Mesothelial cell of epicardium (in vitro differentiated cells): ENCODE data around the gene ZNF514. TPM values are rescaled to one million over a fixed set of nuclear protein-coding genes. Genes with fewer than 3 reads are reported as not detected.

ENCODE experiments used
- DNase-seq, 2 experiments: peaks; one replicate each; pipeline ENCODE4 v3.0.0; 2021; ENCODE audit warnings: low spot score in 2 of 2; ENCODE audit not compliant: unreplicated experiment in 2 of 2
- H3K27ac Mint-ChIP-seq: 2 replicates; pipeline ENCODE4 v1.8.0; 2021; ENCODE audit warnings: mixed read lengths
- H3K27me3 Mint-ChIP-seq: 2 replicates; pipeline ENCODE4 v1.8.0; 2021; ENCODE audit warnings: low read depth, mixed read lengths
- H3K36me3 Mint-ChIP-seq: 2 replicates; pipeline ENCODE4 v1.8.0; 2021; ENCODE audit warnings: mixed read lengths
- H3K4me1 Mint-ChIP-seq: 2 replicates; pipeline ENCODE4 v1.8.0; 2021; ENCODE audit warnings: mixed read lengths
- H3K4me3 Mint-ChIP-seq: 2 replicates; pipeline ENCODE4 v1.8.0; 2021; ENCODE audit warnings: mild to moderate bottlenecking, moderate library complexity, mixed read lengths
- H3K9me3 Mint-ChIP-seq: 2 replicates; pipeline ENCODE4 v1.8.0; 2021; ENCODE audit warnings: mixed read lengths
- total RNA-seq: library from RNA; stranded (reverse); gene quantifications from 3 replicates; pipeline ENCODE4 v1.2.1, GENCODE V29; 2021
- TF ChIP-seq, protein P1 (sequence below): fragments of 200-600 bp; sonication (generic); IDR thresholded peaks from one replicate; pipeline ENCODE4 v1.5.0; 2021; ENCODE audit warnings: antibody characterized with exemption; ENCODE audit not compliant: unreplicated experiment

ZNF514 gene
- total RNA-seq, 1 donor from 2014 or later: 36.4 TPM

DNA sequence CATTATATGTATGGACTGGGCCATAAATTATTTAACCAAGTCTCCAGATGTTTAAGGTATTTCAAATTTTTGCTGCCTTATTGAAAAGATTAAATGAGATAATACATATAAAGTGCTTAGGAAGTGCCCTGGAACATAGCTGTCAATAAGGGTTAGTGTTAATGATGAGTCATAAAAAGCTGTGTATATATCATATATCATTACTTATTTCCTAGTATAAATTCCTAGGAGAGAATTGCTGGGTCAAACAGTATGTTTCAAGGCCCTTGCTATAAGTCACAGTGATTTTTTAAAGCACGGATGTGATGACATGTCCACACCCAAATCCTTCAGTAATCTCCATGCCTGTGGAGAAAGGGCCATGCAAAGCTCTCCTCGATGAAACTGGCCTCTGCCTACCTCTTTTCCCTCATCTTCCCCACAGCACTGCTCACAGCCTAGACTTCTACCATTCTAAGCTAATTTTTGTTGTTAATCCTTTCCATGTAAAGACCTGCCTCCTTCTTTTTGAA is 14.4 kb upstream of the ZNF514 start:
- Mint-ChIP-seq H3K27ac (no peak overlapping the region), H3K4me1 (no peaks in the 10 kb centered on the region), H3K27me3 (no peaks in the 10 kb centered on the region), H3K9me3 (no peaks in the 10 kb centered on the region), H3K4me3 (no peak overlapping the region), H3K36me3 (peaks cover 8% of the 10 kb centered on the region)
- no peak for DNase-seq
- TF ChIP-seq, protein P1, sequence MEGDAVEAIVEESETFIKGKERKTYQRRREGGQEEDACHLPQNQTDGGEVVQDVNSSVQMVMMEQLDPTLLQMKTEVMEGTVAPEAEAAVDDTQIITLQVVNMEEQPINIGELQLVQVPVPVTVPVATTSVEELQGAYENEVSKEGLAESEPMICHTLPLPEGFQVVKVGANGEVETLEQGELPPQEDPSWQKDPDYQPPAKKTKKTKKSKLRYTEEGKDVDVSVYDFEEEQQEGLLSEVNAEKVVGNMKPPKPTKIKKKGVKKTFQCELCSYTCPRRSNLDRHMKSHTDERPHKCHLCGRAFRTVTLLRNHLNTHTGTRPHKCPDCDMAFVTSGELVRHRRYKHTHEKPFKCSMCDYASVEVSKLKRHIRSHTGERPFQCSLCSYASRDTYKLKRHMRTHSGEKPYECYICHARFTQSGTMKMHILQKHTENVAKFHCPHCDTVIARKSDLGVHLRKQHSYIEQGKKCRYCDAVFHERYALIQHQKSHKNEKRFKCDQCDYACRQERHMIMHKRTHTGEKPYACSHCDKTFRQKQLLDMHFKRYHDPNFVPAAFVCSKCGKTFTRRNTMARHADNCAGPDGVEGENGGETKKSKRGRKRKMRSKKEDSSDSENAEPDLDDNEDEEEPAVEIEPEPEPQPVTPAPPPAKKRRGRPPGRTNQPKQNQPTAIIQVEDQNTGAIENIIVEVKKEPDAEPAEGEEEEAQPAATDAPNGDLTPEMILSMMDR: no peak

DNA sequence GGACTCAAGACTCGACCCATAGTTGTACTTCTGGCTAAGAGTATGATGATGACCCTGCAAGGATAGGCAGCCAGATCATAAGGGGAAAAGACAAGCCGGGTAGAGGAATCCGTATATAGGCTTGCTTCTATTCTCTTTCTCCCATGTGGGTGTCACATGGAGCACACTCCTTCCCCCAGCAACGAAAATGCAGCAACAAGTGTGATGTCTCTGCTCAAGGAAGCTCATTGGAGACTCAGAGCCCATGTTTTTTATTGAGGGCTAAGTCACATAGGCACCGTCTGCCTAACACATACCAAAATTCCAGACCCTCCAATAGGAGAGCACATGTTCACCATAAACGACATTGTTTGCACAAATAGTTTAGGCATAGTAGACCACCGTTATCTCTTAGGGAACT is 12.3 kb upstream of the ZNF514 start:
- Mint-ChIP-seq H3K4me3 (no peak overlapping the region), H3K27me3 (no peaks in the 10 kb centered on the region), H3K4me1 (no peaks in the 10 kb centered on the region), H3K9me3 (no peaks in the 10 kb centered on the region), H3K36me3 (no peaks in the 10 kb centered on the region), H3K27ac (no peak overlapping the region)
- DNase-seq: no peak
- TF ChIP-seq, protein P1: no peak

DNA sequence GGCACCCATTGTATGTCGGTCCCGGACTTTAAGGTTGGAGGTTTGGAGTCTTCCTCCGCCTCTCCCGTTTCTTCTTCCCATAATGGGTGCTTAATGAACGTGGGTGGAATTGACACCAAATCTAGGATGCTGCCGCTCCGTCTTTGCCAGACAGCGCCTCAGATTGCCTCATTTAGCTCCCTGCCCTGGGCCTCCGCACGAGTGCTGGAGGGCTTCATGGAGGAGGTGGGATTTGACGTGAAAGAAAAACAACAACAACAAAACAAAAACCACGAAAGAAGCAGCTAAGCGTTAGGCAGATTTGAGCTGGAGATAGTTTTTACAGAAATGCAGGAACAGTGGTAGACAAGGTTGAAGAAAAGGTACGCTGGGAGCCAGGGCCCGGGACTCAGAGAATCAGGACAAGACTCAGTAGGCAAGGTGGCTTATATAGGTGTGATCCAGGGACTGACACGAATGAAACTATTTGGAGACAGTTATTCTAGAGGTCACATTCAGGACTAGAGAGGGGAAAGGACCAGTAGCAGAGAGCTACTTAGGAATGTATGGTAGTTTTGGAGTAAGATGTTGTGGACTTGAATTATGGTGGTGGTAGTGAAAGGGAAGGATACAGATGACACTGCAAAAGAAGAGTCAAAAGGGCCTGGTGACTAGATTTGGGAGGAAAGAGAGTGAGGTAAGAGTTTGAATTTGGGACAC is 6.6 kb upstream of the ZNF514 start:
- Mint-ChIP-seq H3K36me3 (no peaks in the 10 kb centered on the region), H3K27ac (peak overlapping the region; percentile 95), H3K4me1 (peaks cover 27% of the 10 kb centered on the region), H3K9me3 (no peaks in the 10 kb centered on the region), H3K27me3 (no peaks in the 10 kb centered on the region), H3K4me3 (peak overlapping the region; percentile 94)
- no peak for DNase-seq
- TF ChIP-seq, protein P1: no peak

DNA sequence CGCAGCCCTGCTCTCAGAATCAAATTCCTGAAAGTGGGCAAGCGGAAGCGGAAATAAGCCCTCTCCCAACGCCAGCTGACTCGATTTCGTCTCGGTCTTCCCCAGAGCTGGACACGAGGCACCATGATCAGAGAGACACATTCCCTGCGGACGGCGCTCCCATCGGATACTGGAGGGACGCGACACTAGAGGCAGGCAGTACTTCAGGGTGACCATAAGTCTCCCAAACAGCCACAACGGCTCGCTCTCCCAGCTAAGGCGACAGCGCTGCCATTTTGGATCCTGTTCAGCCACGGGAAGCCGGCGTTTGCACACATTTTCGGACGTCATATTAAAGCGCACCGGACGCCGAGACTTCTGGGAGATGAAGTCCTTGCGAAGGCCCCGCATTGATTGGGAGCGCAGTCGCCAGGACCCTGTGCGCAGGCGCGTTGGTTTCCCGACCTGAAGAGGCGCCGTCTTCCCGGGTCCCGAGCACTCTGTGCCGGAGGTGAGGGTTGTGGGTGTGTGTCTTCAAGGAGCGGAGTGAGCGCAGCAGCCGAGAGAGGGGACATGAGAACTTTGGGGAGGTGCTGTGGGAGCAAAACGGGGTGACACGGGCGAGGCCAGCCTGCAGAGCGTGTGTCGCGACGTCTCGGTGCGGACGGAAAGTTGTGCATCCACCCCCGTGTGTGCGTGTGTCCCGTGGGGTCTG is 5.9 kb upstream of the ZNF514 start, which contains the start of gene ZNF2:
Gene ZNF2 (plus strand): TSS at position 439 of the 694 bp plus-strand sequence. CDS start 10,418 bp downstream, outside the sequence.
- no peaks in the 10 kb centered on the region for H3K36me3 Mint-ChIP-seq
- H3K27ac Mint-ChIP-seq: peak within 1 kb of the TSS; percentile 95
- no peaks in the 10 kb centered on the region for H3K27me3 Mint-ChIP-seq
- peaks cover 27% of the 10 kb centered on the region for H3K4me1 Mint-ChIP-seq
- peak within 1 kb of the TSS; percentile 94 for H3K4me3 Mint-ChIP-seq
- no peaks in the 10 kb centered on the region for H3K9me3 Mint-ChIP-seq
- TF ChIP-seq, protein P1: no peak
- DNase-seq: peak; percentile 95 to 97

DNA sequence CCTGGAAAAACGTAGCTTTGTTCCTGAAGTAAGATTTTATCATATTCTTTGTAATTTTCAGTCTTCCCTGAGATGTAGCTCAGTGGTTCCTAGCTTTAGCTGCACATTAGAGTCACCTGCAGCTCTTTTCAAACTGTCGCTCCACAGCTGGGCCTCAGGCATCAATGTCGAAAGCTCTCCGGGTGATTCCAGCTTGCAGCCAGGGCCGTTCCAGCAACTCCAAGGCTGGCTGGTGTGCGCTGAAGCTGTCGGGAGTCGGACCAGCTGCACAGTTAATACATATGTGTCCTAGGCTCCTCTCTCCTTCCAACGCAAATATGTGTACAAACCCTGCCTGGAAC is 5.4 kb upstream of the ZNF514 start:
- peaks cover 27% of the 10 kb centered on the region for H3K4me1 Mint-ChIP-seq
- DNase-seq: no peak
- H3K36me3 Mint-ChIP-seq: no peaks in the 10 kb centered on the region
- TF ChIP-seq, protein P1: no peak
- H3K4me3 Mint-ChIP-seq: peak overlapping the region; percentile 94
- H3K27ac Mint-ChIP-seq: peak overlapping the region; percentile 95
- H3K9me3 Mint-ChIP-seq: no peaks in the 10 kb centered on the region
- no peaks in the 10 kb centered on the region for H3K27me3 Mint-ChIP-seq
